ENCODE results near the gene LRIG2. TPM values are rescaled to one million over a fixed set of nuclear protein-coding genes. Genes with fewer than 3 reads are reported as not detected.

LRIG2 gene
- total and polyA plus RNA-seq, 9 of the 15 experiments (the other 6 are each of a cell fraction or from before 2014, with no cell fraction given) = 1.8 to 28.1 (median 11.5) TPM

- TF ChIP-seq POLR2G (IDR thresholded peaks at IDR 0.05; ENCODE audit: low read depth, low read length) (no peak), PTBP1 (IDR thresholded peaks at IDR 0.05; ENCODE audit: low read depth, low read length) (no peak), EWSR1 (IDR thresholded peaks at IDR 0.05; ENCODE audit: borderline replicate concordance, low read depth, partially characterized antibody) (no peak), ZHX1 (conservative IDR thresholded peaks at IDR 0.05; ENCODE audit: low read length) (peak; percentile 85; the same call in 1 of the 2 replicates), SRSF7 (optimal IDR thresholded peaks at IDR 0.05; ENCODE audit: low read depth, low read length) (no peak), PCBP2 (IDR thresholded peaks at IDR 0.05; ENCODE audit: low read depth, low read length, poor library complexity, severe bottlenecking) (no peak), TFAM (CRISPR knock-in tag; conservative IDR thresholded peaks at IDR 0.05) (no peak), CBFA2T2 (conservative IDR thresholded peaks at IDR 0.05) (no peak), ZFP30 (CRISPR knock-in tag; IDR thresholded peaks at IDR 0.05; ENCODE audit: borderline replicate concordance) (no peak), CEBPG (CRISPR knock-in tag; IDR thresholded peaks at IDR 0.05) (peak; percentile 44; the same call in 1 of the 2 replicates), CEBPG (tag; conservative IDR thresholded peaks at IDR 0.05 in 1 of 2, IDR thresholded peaks at IDR 0.05 in 1 of 2) (no peak), NFE2L1 (tag; IDR thresholded peaks at IDR 0.05; ENCODE audit: borderline replicate concordance, low read depth) (no peak), HDGF (IDR thresholded peaks at IDR 0.05) (peak; percentile 99), GATAD2A (IDR thresholded peaks at IDR 0.05) (no peak), SAP30 (IDR thresholded peaks at IDR 0.05; ENCODE audit: borderline replicate concordance, insufficient read depth, low read depth, low read length, poor library complexity, severe bottlenecking) (no peak), CEBPB (tag; IDR thresholded peaks at IDR 0.05) (no peak), ZNF165 (CRISPR knock-in tag; IDR thresholded peaks at IDR 0.05; ENCODE audit: borderline replicate concordance) (no peak; the same call in 1 of the 2 replicates), ZNF224 (CRISPR knock-in tag; IDR thresholded peaks at IDR 0.05) (no peak)
- TF ChIP-seq, protein P1, sequence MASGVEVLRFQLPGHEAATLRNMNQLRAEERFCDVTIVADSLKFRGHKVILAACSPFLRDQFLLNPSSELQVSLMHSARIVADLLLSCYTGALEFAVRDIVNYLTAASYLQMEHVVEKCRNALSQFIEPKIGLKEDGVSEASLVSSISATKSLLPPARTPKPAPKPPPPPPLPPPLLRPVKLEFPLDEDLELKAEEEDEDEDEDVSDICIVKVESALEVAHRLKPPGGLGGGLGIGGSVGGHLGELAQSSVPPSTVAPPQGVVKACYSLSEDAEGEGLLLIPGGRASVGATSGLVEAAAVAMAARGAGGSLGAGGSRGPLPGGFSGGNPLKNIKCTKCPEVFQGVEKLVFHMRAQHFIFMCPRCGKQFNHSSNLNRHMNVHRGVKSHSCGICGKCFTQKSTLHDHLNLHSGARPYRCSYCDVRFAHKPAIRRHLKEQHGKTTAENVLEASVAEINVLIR (CRISPR knock-in tag; IDR thresholded peaks at IDR 0.05) = no peak; the same call in 1 of the 2 replicates
- TF ChIP-seq, protein P2, sequence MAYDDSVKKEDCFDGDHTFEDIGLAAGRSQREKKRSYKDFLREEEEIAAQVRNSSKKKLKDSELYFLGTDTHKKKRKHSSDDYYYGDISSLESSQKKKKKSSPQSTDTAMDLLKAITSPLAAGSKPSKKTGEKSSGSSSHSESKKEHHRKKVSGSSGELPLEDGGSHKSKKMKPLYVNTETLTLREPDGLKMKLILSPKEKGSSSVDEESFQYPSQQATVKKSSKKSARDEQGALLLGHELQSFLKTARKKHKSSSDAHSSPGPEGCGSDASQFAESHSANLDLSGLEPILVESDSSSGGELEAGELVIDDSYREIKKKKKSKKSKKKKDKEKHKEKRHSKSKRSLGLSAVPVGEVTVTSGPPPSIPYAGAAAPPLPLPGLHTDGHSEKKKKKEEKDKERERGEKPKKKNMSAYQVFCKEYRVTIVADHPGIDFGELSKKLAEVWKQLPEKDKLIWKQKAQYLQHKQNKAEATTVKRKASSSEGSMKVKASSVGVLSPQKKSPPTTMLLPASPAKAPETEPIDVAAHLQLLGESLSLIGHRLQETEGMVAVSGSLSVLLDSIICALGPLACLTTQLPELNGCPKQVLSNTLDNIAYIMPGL (CRISPR knock-in tag; IDR thresholded peaks at IDR 0.05) = no peak
- TF ChIP-seq, protein P3, sequence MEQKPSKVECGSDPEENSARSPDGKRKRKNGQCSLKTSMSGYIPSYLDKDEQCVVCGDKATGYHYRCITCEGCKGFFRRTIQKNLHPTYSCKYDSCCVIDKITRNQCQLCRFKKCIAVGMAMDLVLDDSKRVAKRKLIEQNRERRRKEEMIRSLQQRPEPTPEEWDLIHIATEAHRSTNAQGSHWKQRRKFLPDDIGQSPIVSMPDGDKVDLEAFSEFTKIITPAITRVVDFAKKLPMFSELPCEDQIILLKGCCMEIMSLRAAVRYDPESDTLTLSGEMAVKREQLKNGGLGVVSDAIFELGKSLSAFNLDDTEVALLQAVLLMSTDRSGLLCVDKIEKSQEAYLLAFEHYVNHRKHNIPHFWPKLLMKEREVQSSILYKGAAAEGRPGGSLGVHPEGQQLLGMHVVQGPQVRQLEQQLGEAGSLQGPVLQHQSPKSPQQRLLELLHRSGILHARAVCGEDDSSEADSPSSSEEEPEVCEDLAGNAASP (IDR thresholded peaks at IDR 0.05) = no peak
These were observed 67.8 kb downstream of the LRIG2 start (continued) for GRCh38 chr1:113140588-113141446.
